H9 (cell line): ENCODE results near the gene MX1. TPM values are rescaled to one million over a fixed set of nuclear protein-coding genes. Genes with fewer than 3 reads are reported as not detected.

ENCODE experiments used
- DNase-seq: peaks from one replicate; pipeline ENCODE4 v3.0.0-alpha.2; 2017
- H2AFZ ChIP-seq: one replicate; pipeline ENCODE4 v1.6.1; 2013; ENCODE audit warnings: mild to moderate bottlenecking, low read length, control low read depth, moderate library complexity
- H2AK5ac ChIP-seq: 2 replicates; pipeline ENCODE4 v1.6.1; 2013; ENCODE audit warnings: low read length, control low read depth, mixed read lengths; ENCODE audit not compliant: insufficient read length
- H2BK120ac ChIP-seq: one replicate; pipeline ENCODE4 v1.6.1; 2013; ENCODE audit warnings: low read depth, mild to moderate bottlenecking, low read length, control low read depth, inconsistent platforms; ENCODE audit not compliant: poor library complexity, severe bottlenecking
- H2BK12ac ChIP-seq: 2 replicates; pipeline ENCODE4 v1.6.1; 2013; ENCODE audit warnings: low read length, control low read depth, mixed read lengths, low read depth; ENCODE audit not compliant: insufficient read length
- H2BK15ac ChIP-seq: 2 replicates; pipeline ENCODE4 v1.6.1; 2013; ENCODE audit warnings: low read depth, low read length, control low read depth
- H2BK20ac ChIP-seq: one replicate; pipeline ENCODE4 v1.6.1; 2013; ENCODE audit warnings: low read depth, mild to moderate bottlenecking, low read length, control low read depth, inconsistent platforms; ENCODE audit not compliant: poor library complexity, severe bottlenecking
- H2BK5ac ChIP-seq: 2 replicates; pipeline ENCODE4 v1.6.1; 2013; ENCODE audit warnings: low read length, control low read depth, mixed read lengths; ENCODE audit not compliant: insufficient read length
- H3K14ac ChIP-seq: 2 replicates; pipeline ENCODE4 v1.6.1; 2013; ENCODE audit warnings: low read length, control low read depth; ENCODE audit not compliant: insufficient read depth
- H3K18ac ChIP-seq: 2 replicates; pipeline ENCODE4 v1.6.1; 2013; ENCODE audit warnings: low read depth, mild to moderate bottlenecking, mixed read lengths, low read length, control low read depth; ENCODE audit not compliant: insufficient read length
- H3K23ac ChIP-seq: 2 replicates; pipeline ENCODE4 v1.6.1; 2013; ENCODE audit warnings: low read length, control low read depth, mixed read lengths, low read depth; ENCODE audit not compliant: insufficient read length
- H3K23me2 ChIP-seq: 2 replicates; pipeline ENCODE4 v1.6.1; 2013; ENCODE audit warnings: low read depth, mild to moderate bottlenecking, mixed read lengths, low read length, control low read depth; ENCODE audit not compliant: insufficient read length, poor library complexity, severe bottlenecking
- H3K27ac ChIP-seq: 2 replicates; pipeline ENCODE4 v1.5.1; 2013; ENCODE audit warnings: low read length, control low read depth, mixed read lengths, low read depth; ENCODE audit not compliant: insufficient read length
- H3K27me3 ChIP-seq: 2 replicates; pipeline ENCODE4 v1.6.1; 2013; ENCODE audit warnings: low read length, control low read depth, inconsistent platforms; ENCODE audit not compliant: insufficient read depth
- H3K4ac ChIP-seq: 2 replicates; pipeline ENCODE4 v1.6.1; 2013; ENCODE audit warnings: low read depth, mild to moderate bottlenecking, control low read depth, inconsistent platforms, low read length, moderate library complexity
- H3K4me1 ChIP-seq: 2 replicates; pipeline ENCODE4 v1.6.1; 2013; ENCODE audit warnings: low read length, control low read depth, inconsistent platforms; ENCODE audit not compliant: insufficient read depth
- H3K4me2 ChIP-seq: 2 replicates; pipeline ENCODE4 v1.6.1; 2013; ENCODE audit warnings: low read length, control low read depth, mixed read lengths; ENCODE audit not compliant: insufficient read length, insufficient read depth
- H3K56ac ChIP-seq: 2 replicates; pipeline ENCODE4 v1.6.1; 2013; ENCODE audit warnings: low read depth, mild to moderate bottlenecking, mixed read lengths, low read length, control low read depth; ENCODE audit not compliant: insufficient read length
- H3K79me1 ChIP-seq: 2 replicates; pipeline ENCODE4 v1.6.1; 2013; ENCODE audit warnings: low read depth, mild to moderate bottlenecking, moderate library complexity, low read length, control low read depth, inconsistent platforms; ENCODE audit not compliant: insufficient read depth, poor library complexity, severe bottlenecking
- H3K79me2 ChIP-seq: 2 replicates; pipeline ENCODE4 v1.6.1; 2013; ENCODE audit warnings: low read length, control low read depth, inconsistent platforms; ENCODE audit not compliant: insufficient read depth
- H3K9ac ChIP-seq: 2 replicates; pipeline ENCODE4 v1.6.1; 2013; ENCODE audit warnings: low read length, control low read depth, mixed read lengths; ENCODE audit not compliant: insufficient read length; ENCODE audit errors: extremely low read depth
- H3K9me3 ChIP-seq: one replicate; pipeline ENCODE4 v1.6.1; 2013; ENCODE audit warnings: low read depth, low read length, inconsistent platforms; ENCODE audit not compliant: control insufficient read depth
- H3T11ph ChIP-seq: one replicate; pipeline ENCODE4 v1.6.1; 2013; ENCODE audit warnings: mild to moderate bottlenecking, low read length, control low read depth, inconsistent platforms
- H4K20me1 ChIP-seq: one replicate; pipeline ENCODE4 v1.6.1; 2013; ENCODE audit not compliant: control insufficient read depth, insufficient read length, insufficient read depth
- H4K5ac ChIP-seq: 2 replicates; pipeline ENCODE4 v1.6.1; 2013; ENCODE audit warnings: low read depth, mild to moderate bottlenecking, mixed read lengths, low read length, control low read depth; ENCODE audit not compliant: insufficient read length
- H4K8ac ChIP-seq: replicated peaks from 2 replicates; pipeline ENCODE4 v1.6.1; 2013; ENCODE audit warnings: low read length, control low read depth, mixed read lengths, low read depth; ENCODE audit not compliant: insufficient read length
- H4K91ac ChIP-seq: 2 replicates; pipeline ENCODE4 v1.6.1; 2013; ENCODE audit warnings: low read depth, mild to moderate bottlenecking, moderate library complexity, mixed read lengths, low read length, control low read depth; ENCODE audit not compliant: insufficient read length
- H3K27ac Mint-ChIP-seq, 3 experiments: 2 replicates in 2 of 3; 3 replicates in 1 of 3; pipeline ENCODE4 v1.8.0; 2020 to 2021; ENCODE audit warnings: mixed read lengths in 3 of 3, mild to moderate bottlenecking in 1 of 3, moderate library complexity in 1 of 3
- H3K27me3 Mint-ChIP-seq: 2 replicates; pipeline ENCODE4 v1.8.0; 2021; ENCODE audit warnings: low read depth, mild to moderate bottlenecking, moderate library complexity, mixed read lengths
- H3K36me3 Mint-ChIP-seq, 3 experiments: 2 replicates in 2 of 3; 3 replicates in 1 of 3; pipeline ENCODE4 v1.8.0; 2020 to 2021; ENCODE audit warnings: low read depth in 3 of 3, mixed read lengths in 3 of 3; ENCODE audit not compliant: insufficient read depth in 1 of 3
- H3K4me1 Mint-ChIP-seq, 2 experiments: 2 replicates each; pipeline ENCODE4 v1.8.0; 2020; ENCODE audit warnings: mixed read lengths in 2 of 2
- H3K4me3 Mint-ChIP-seq, 2 experiments: 2 replicates in 1 of 2; 3 replicates in 1 of 2; pipeline ENCODE4 v1.8.0; 2020 to 2021; ENCODE audit warnings: mild to moderate bottlenecking in 2 of 2, mixed read lengths in 2 of 2, moderate library complexity in 1 of 2
- H3K9me3 Mint-ChIP-seq, 2 experiments: 2 replicates in 1 of 2; 3 replicates in 1 of 2; pipeline ENCODE4 v1.8.0; 2020; ENCODE audit warnings: mild to moderate bottlenecking in 2 of 2, mixed read lengths in 2 of 2, moderate library complexity in 1 of 2
- CTCF ChIP-seq: fragments of 200-600 bp; sonication (generic); conservative IDR thresholded peaks from 3 replicates; pipeline ENCODE4 v1.8.0; 2021; ENCODE audit warnings: antibody characterized with exemption, mild to moderate bottlenecking
- WGBS: extraction: QIAGEN DNeasy Blood & Tissue Kit; methylation state at CpG from one replicate; pipeline ENCODE4 v1.1.7; 2013; ENCODE audit warnings: missing lambda C conversion rate, low lambda C conversion rate, mixed read lengths; ENCODE audit not compliant: insufficient read length; ENCODE audit errors: extremely low coverage; 5-methylcytosine and 5-hydroxymethylcytosine counted together
- total RNA-seq: library from RNA; stranded (reverse); gene quantifications from 2 replicates; pipeline ENCODE4 v1.2.1, GENCODE V29; 2021

MX1 gene
- total RNA-seq, 1 experiment from 2014 or later: 6.3 TPM

DNA sequence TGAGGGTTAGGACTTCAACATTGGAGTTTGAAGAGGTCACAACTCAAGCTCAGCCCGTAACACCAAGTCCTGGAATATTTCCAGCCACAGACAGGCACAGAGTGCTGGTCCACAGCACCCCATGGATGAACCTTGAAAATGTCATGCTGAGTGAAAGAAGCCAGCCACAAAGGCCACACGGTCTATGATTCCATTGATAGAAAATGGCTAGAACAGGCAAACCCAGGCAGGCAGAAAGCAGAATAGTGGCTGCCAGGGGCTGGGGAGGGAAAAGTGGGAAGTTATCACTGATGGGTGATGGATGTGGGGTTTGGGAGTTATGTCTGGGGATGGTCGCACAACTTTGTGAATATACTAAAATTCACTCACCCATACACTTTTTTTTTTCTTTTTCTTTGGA is 21.3 kb downstream of the MX1 start:
- no peaks in the 10 kb centered on the region; a peak in 2 of 5 replicates for H3K9me3 Mint-ChIP-seq
- H3K4ac ChIP-seq: no peak overlapping the region
- H3K9ac ChIP-seq: no peak overlapping the region
- H3K14ac ChIP-seq: no peak overlapping the region
- H2BK20ac ChIP-seq: no peak overlapping the region
- H2AK5ac ChIP-seq: no peak overlapping the region
- no peak overlapping the region for H4K91ac ChIP-seq
- no peak overlapping the region for H3K56ac ChIP-seq
- H3K23ac ChIP-seq: no peak overlapping the region
- no peak overlapping the region for H4K5ac ChIP-seq
- H4K20me1 ChIP-seq: no peaks in the 10 kb centered on the region
- H3K27me3 ChIP-seq: no peaks in the 10 kb centered on the region
- no peak for TF ChIP-seq CTCF
- no peak overlapping the region; a peak in 1 of 7 replicates for H3K27ac Mint-ChIP-seq
- no peak overlapping the region for H2BK12ac ChIP-seq
- peaks cover 0 to 11% (median 6%) of the 10 kb centered on the region in 3 experiments; a peak in 4 of 7 replicates for H3K36me3 Mint-ChIP-seq
- no peak overlapping the region for H2BK15ac ChIP-seq
- no peak overlapping the region for H3K27ac ChIP-seq
- no peaks in the 10 kb centered on the region for H3K27me3 Mint-ChIP-seq
- H4K8ac ChIP-seq: no peak overlapping the region
- peaks cover 2 to 7% of the 10 kb centered on the region in 2 experiments for H3K4me1 Mint-ChIP-seq
- H2AFZ ChIP-seq: no peak overlapping the region
- no peak overlapping the region for H3K4me3 Mint-ChIP-seq
- no peak for DNase-seq
- H3K79me1 ChIP-seq: no peaks in the 10 kb centered on the region
- H3K23me2 ChIP-seq: no peaks in the 10 kb centered on the region
- no peak overlapping the region for H3K18ac ChIP-seq
- H3K4me1 ChIP-seq: no peaks in the 10 kb centered on the region
- H3K4me2 ChIP-seq: no peak overlapping the region
- no peak overlapping the region for H2BK5ac ChIP-seq
- no peaks in the 10 kb centered on the region for H3K9me3 ChIP-seq
- no peak overlapping the region for H2BK120ac ChIP-seq
- H3K79me2 ChIP-seq: no peaks in the 10 kb centered on the region
- WGBS: no CpG with 5 or more reads among the region's 3 CpGs
- H3T11ph ChIP-seq: no peak overlapping the region
